Rectal smooth muscle tissue (tissue), 1 donor: ENCODE results near the gene ENDOV.
A peak's percentile ranks its signal among the peaks of the same experiment; 100 is the strongest.
"Not testable (repeated sequence)": the region's sequence is repeated elsewhere in the genome, so short reads cannot be mapped to it uniquely, and the experiment has no call there.

Experiments
- H3K27ac ChIP-seq: one replicate; pipeline ENCODE4 v1.7.0; 2013; ENCODE audit warnings: low read depth, low read length, inconsistent platforms
- H3K27me3 ChIP-seq: one replicate; pipeline ENCODE4 v1.7.0; 2013; ENCODE audit warnings: low read length; ENCODE audit not compliant: control insufficient read depth, insufficient read depth
- H3K36me3 ChIP-seq: one replicate; pipeline ENCODE4 v1.7.0; 2013; ENCODE audit warnings: low read length; ENCODE audit not compliant: control insufficient read depth, insufficient read depth
- H3K4me1 ChIP-seq: one replicate; pipeline ENCODE4 v1.7.0; 2013; ENCODE audit warnings: low read length; ENCODE audit not compliant: control insufficient read depth, insufficient read depth
- H3K4me3 ChIP-seq: one replicate; pipeline ENCODE4 v1.7.0; 2013; ENCODE audit warnings: low read length
- H3K9ac ChIP-seq: one replicate; pipeline ENCODE4 v1.7.0; 2013; ENCODE audit warnings: low read length

The ENDOV gene

GRCh38 chr17:80409626-80410025, 5.3 kb upstream of the ENDOV start:
- no peak overlapping the region for H3K9ac ChIP-seq
- no peaks in the 10 kb centered on the region for H3K36me3 ChIP-seq
- no peaks in the 10 kb centered on the region for H3K4me1 ChIP-seq
- H3K27me3 ChIP-seq = no peaks in the 10 kb centered on the region
- H3K27ac ChIP-seq = no peak overlapping the region
- no peak overlapping the region for H3K4me3 ChIP-seq

DNA sequence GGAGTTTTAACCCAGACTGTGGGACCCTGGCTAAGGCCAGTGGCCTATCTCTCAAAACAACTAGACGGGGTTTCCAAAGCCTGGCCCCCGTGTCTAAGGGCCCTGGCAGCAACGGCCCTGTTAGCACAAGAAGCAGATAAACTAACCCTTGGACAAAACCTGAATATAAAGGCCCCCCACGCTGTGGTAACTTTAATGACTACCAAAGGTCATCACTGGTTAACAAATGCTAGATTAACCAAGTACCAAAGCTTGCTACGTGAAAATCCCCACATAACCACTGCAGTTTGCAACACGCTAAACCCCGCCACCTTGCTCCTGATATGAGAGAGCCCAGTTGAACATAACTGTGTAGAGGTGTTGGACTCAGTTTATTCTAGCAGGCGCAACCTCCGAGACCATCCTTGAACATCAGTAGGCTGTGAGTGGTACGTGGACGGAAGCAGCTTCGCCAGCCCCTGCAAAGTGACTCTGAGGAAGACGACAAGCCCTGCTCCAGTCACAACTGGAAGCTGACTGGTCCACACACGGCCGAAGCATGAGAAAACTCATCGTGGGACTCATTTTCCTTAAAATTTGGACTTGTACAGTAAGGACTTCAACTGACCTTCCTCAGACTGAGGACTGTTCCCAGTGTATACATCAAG, 4.4 kb upstream of the ENDOV start:
- H3K27me3 ChIP-seq, H3K4me1 ChIP-seq, H3K36me3 ChIP-seq, H3K4me3 ChIP-seq, H3K9ac ChIP-seq, H3K27ac ChIP-seq: not testable (repeated sequence)

DNA sequence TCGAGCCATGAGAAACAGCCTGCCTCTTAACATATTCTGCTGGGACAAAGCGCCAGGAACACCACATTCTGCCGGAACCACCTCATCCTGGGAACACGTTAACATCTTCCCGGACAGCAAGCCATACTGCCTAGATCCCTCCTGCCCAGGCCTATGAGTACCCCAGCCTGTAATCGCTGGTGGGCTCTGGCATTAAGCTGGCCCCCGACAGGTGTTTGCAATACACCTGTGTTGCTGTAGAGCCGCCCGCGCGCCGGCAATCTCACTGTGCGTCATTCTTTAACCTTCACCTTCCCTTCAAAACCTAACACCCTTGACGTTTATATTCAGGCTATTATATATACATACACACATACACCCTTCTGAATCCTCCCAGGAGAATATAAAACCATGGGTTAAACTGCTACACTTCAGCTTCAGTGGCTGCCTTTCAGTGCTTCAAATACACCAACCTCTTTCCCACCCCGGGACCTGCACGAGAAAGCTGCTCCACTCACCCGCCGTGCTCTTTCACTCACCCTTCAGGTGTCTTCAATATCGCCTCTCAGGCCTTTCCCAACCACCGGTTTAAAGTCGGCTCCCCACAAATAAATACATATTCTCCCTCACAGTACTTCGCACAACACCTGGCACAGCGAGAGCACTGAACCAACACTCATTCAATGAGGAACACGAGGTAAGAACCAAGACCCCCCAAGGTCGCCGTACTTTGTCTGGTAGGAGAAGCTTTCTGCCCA, 1.0 kb upstream of the ENDOV start:
- H3K9ac ChIP-seq = peak overlapping the region; percentile 50
- H3K36me3 ChIP-seq = peaks cover 6% of the 10 kb centered on the region
- no peak overlapping the region for H3K27ac ChIP-seq
- peak overlapping the region; percentile 90 for H3K4me3 ChIP-seq
- H3K27me3 ChIP-seq = no peaks in the 10 kb centered on the region
- H3K4me1 ChIP-seq = peaks cover 3% of the 10 kb centered on the region

GRCh38 chr17:80414508-80414802, 512 bp upstream of the ENDOV start:
- peak overlapping the region; percentile 50 for H3K9ac ChIP-seq
- H3K36me3 ChIP-seq = peaks cover 6% of the 10 kb centered on the region
- H3K27ac ChIP-seq = peak overlapping the region; percentile 95
- H3K4me1 ChIP-seq = peaks cover 3% of the 10 kb centered on the region
- no peaks in the 10 kb centered on the region for H3K27me3 ChIP-seq
- peak overlapping the region; percentile 90 for H3K4me3 ChIP-seq

- peaks cover 6% of the 10 kb centered on the region for H3K36me3 ChIP-seq
- H3K4me1 ChIP-seq = peaks cover 3% of the 10 kb centered on the region
- H3K4me3 ChIP-seq = peak overlapping the region; percentile 90
- H3K27ac ChIP-seq = peak overlapping the region; percentile 95
- no peaks in the 10 kb centered on the region for H3K27me3 ChIP-seq
- H3K9ac ChIP-seq = peak overlapping the region; percentile 92
These were observed 715 bp downstream of the ENDOV start for GRCh38 chr17:80415626-80416137.

DNA sequence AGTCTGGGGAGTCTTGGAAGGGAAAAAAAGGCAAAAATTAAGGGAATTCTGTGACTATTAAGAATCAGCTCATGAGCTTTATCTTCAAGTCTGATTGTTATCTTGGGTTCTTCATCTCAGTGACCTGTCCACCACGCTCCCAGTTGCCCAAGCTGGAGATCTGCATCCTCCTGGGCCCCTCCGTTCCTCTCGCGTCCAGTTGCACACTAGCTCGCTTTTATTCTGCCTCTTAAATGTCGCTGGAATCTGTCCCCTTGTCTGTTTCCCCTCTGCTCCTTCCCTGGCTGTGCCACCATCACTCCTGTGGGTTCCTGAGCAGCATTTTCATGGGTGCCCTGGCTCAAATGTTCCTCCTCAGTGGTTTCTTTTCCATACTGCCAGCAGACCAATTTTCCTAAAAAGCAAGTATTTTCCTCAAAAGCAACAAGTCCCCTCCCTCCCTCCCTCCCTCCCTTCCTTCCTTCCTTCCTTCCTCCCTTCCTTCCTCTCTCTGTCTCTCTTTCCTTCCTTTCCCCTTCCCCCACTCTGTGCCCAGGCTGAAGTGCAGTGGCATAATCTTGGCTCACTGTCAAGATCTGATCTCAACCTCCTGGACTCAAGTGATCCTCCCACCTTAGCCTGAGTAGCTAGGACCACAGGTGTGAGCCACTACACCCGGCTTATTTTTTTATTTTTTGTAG, 1.4 kb downstream of the ENDOV start:
- peak overlapping the region; percentile 7 for H3K4me3 ChIP-seq
- H3K36me3 ChIP-seq = peaks cover 6% of the 10 kb centered on the region
- no peak overlapping the region for H3K9ac ChIP-seq
- peaks cover 3% of the 10 kb centered on the region for H3K4me1 ChIP-seq
- no peaks in the 10 kb centered on the region for H3K27me3 ChIP-seq
- H3K27ac ChIP-seq = no peak overlapping the region

DNA sequence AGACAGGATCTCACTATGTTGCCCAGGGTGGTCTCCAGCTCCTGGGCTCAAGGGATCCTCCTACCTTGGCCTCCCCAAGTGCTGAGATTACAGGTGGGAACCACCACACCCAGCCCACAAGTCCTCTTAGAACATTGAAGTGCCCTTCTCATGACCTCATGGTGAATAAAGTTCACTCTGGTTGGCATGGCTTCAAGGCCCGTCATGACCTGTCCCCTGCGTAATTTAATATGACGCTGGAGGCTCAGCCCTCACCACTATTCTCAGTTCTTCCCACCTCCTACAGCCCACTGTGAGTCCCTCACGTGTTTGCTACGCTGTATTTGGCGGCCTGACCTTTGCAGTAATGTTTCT, 1.9 kb downstream of the ENDOV start:
- Histone ChIP-seq H3K36me3 (peaks cover 6% of the 10 kb centered on the region), H3K27ac (no peak overlapping the region), H3K4me3 (no peak overlapping the region), H3K9ac (no peak overlapping the region), H3K27me3 (no peaks in the 10 kb centered on the region), H3K4me1 (peaks cover 3% of the 10 kb centered on the region)

DNA sequence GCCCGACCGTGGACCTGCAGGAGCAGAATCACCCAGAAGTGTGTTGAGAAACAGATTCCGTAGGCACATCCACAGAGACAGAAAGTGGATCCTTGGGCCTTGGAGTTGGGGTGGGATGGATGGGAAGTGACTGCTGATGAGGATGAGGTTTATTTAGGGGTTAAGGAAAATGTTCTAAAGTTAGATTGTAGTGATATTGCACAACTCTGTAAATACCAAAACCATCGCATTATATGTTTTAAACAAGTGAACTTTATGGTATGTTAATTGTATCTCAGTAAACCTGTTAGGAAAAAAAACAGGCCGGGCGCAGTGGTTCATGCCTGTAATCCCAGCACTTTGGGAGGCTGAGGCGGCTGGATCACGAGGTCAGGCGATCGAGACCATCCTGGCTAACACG, 3.6 kb downstream of the ENDOV start:
- H3K4me1 ChIP-seq = peaks cover 3% of the 10 kb centered on the region
- H3K9ac ChIP-seq = no peak overlapping the region
- H3K27ac ChIP-seq = no peak overlapping the region
- peaks cover 6% of the 10 kb centered on the region for H3K36me3 ChIP-seq
- H3K27me3 ChIP-seq = no peaks in the 10 kb centered on the region
- no peak overlapping the region for H3K4me3 ChIP-seq

GRCh38 chr17:80419255-80419654, 4.3 kb downstream of the ENDOV start:
- H3K36me3 ChIP-seq = peaks cover 6% of the 10 kb centered on the region
- no peak overlapping the region for H3K27ac ChIP-seq
- no peaks in the 10 kb centered on the region for H3K27me3 ChIP-seq
- peaks cover 3% of the 10 kb centered on the region for H3K4me1 ChIP-seq
- no peak overlapping the region for H3K9ac ChIP-seq
- no peak overlapping the region for H3K4me3 ChIP-seq

- Histone ChIP-seq H3K36me3 (peaks cover 6% of the 10 kb centered on the region), H3K4me1 (no peaks in the 10 kb centered on the region), H3K27ac (no peak overlapping the region), H3K9ac (no peak overlapping the region), H3K27me3 (no peaks in the 10 kb centered on the region), H3K4me3 (no peak overlapping the region)
These were observed 6.6 kb downstream of the ENDOV start for GRCh38 chr17:80421381-80422090.

DNA sequence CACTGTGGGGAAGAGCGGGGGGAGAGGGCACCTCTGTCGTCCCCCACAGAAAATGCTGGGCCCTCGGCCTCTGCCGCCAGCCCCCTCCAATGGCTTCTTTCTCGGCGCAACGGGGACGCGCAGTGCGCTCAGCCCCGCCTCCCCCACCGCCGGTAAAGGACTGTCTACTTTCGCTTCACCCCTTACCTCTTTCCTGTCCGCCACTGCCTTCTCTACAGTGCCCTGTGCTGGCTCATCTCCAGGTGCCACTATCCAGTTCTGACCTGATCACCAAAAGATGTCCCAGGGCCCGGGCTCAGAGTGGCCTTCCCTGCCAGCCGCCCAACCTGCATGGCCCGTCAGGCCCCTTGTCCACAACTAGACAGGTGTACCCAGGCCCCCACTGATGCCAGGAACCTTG, 7.3 kb downstream of the ENDOV start:
- H3K4me1 ChIP-seq = peaks cover 2% of the 10 kb centered on the region
- no peak overlapping the region for H3K4me3 ChIP-seq
- no peaks in the 10 kb centered on the region for H3K27me3 ChIP-seq
- H3K36me3 ChIP-seq = peaks cover 6% of the 10 kb centered on the region
- H3K9ac ChIP-seq = no peak overlapping the region
- H3K27ac ChIP-seq = no peak overlapping the region

DNA sequence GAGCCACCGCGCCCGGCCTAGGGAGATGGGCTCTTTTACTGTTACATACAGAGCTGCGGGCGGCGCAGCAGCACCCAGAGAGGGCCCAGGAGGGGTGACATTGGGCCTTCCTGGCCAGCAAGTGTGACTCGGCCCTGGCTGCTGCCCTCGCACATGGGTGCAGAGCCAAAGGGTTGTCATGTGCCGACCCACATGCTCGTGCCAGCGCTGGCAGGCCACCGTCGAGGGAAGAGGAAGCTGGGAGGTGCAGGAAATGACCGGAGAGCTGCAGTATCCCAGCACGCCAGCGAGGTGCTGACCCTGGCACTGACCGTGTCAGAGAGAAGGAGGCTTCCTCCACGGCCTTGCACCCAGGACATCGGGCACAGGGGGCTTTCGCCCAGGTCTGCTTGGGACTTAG, 8.0 kb downstream of the ENDOV start:
- Histone ChIP-seq H3K27me3 (no peaks in the 10 kb centered on the region), H3K4me1 (peaks cover 2% of the 10 kb centered on the region), H3K27ac (no peak overlapping the region), H3K9ac (no peak overlapping the region), H3K36me3 (peaks cover 4% of the 10 kb centered on the region), H3K4me3 (no peak overlapping the region)
